ENCODE data around the gene NDUFAF3.

NDUFAF3 gene

DNA sequence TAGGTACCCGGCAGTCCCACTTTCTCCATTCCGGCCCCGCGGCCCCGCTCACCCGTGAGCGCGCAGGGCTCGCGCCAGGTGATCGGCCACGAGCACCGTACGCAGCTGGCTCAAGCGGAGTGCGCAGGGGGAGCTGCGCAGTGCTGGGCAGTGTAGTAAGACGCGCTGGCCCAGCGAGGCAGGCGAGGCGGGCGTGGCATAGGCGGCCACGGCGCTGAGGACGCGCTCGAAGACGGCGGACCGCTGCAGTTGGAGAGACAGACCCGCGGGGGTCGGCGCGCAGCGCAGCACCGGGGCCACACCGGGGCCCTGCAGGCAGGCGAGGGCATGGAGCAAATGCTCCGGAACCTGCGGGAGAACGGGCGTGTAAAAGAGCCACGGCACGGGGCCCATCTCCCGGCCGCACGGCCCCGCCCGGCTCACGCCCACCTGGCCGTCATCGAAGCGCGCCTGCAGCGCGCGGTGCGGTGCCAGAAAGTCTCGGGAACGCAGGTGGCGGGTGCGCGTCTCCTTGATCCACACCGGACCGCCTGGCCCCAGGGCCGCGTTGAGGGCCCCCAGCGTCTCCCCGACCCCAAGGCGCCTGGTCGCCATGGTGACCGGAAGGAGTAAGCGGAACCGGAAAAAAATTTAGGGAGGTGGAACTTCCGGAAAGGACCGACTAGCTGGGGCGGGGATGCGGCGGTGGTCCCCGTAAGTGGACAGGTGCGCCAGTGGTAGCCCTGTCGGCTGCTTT is 3.8 kb upstream of the NDUFAF3 start, which contains the start of gene DALRD3:
DALRD3 (minus strand) TSS at position 610 of the 736 bp plus-strand sequence; CDS start at position 594, 16 bp downstream.
- DNase-seq (ENCODE audit: low spot score) = peak; percentile 58

DNA sequence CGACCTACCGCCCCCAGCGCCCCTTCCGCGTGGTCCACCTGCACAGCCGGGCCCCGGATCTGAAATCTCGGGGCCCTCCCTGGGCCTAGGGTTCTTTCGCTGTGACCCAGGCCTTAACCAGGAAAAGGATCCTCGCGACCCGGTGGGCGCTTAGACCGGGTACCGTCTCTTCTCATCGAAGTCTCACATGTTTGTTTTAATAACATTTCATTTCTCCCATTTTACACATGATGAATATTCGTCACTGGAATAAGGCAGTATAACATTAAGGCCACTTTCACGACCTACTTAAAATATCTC is 3.3 kb upstream of the NDUFAF3 start:
- DNase-seq (ENCODE audit: low spot score) = no peak

DNA sequence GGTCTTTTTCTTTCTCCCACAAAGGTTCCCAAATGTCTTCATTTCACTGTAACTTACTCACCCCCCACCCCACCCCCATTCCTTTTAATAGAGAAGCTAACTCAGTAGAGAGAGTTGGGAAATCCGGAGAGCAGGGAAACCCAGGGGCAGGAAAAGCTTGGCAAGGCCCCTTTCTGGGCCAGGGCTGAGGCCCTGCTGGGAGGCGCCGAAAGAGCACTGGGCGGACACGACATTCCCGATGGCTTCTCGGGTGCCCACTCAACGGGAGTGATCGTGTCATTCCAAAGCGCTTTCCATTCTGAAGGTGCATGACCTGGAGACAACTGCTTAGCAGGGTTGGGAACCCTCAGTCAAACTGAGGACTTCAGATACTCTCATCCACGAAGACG is 2.0 kb upstream of the NDUFAF3 start:
- DNase-seq (ENCODE audit: low spot score) = no peak

DNA sequence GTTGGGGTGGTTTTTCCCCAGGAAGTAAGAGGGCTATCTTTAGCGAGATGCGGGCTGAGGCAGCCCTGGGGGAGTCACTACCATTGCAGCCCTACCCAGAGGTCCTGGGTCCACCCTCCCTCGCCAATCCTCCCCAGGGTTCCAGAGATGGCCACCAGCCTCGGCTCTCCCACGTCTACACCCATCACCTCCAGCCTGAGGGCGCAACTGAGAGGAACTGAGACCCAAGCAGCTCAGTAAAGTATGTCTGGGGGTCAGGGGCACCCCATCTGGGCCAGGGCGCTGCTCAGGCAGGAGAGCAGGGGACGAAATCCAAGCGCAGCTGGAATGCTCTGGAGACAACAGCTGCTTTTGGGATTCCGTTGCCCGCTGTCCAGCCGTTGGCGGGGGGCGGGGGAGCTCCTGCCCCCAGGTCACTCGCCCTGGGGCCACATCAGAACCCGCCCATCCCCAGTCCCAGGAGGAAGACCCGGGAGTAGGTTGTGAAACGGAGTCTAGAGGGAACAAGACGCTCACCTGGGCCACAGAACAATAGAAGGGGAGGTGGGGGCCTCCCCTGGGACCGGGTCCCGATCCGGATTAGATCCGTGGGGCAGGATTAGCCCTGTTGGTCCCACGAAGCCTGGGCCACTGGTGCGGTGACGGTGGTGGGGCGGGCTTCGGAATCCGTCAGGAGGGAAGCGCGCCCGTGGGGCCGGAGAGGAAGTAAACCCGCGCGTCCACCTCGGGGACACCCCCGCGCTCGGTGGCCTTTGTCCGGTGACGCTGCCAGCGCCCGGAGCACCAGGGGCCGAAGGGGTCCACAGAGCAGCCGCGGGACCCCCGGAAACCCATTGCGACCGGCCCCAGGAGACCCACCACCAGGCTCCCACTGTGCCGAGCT is 1.4 kb upstream of the NDUFAF3 start:
- DNase-seq (ENCODE audit: low spot score) = peak; percentile 18

DNA sequence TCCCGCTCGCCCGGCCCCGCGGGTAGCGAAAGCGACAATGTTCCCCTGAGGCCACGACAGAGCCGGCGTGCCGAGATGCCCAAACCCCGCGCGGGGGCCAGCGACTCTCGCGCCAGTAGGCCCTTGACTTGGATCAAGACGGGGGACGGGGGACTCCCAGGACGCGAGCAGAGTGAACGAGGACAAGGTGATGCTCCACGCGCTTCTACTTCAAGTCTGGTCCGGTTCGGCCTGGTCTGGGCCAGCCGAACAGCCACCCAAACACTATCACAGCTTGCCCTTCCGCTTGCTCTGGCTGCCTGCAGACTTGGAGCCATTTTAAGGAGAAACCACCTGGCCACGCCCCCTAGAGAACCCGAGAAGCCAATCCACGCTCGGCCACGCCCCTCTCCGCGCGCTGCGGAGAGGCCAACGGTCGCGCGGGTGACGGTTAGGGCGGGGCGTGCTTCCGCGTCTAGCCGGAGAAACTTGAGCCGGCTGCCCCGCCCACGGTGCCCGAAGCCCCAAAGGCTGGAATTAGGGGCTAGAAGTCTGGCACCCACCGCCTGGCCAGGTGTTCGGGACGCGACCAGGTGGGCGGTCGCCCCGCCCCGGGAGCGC is 608 bp upstream of the NDUFAF3 start:
- peak; percentile 98 for DNase-seq (ENCODE audit: low spot score)

DNA sequence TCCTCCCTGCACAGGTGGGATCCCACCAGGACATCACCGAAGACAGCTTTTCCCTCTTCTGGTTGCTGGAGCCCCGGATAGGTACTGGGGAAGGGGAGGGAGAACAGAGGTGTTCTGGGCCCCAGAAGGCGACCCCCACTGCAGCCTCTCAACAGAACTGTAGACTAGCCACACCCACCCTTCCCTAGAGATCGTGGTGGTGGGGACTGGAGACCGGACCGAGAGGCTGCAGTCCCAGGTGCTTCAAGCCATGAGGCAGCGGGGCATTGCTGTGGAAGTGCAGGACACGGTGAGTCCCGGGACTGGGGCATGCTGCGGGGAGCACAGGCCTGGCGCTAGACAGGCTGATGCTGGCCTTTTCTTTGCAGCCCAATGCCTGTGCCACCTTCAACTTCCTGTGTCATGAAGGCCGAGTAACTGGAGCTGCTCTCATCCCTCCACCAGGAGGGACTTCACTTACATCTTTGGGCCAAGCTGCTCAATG is 809 bp downstream of the NDUFAF3 start:
- DNase-seq (ENCODE audit: low spot score) = no peak

DNA sequence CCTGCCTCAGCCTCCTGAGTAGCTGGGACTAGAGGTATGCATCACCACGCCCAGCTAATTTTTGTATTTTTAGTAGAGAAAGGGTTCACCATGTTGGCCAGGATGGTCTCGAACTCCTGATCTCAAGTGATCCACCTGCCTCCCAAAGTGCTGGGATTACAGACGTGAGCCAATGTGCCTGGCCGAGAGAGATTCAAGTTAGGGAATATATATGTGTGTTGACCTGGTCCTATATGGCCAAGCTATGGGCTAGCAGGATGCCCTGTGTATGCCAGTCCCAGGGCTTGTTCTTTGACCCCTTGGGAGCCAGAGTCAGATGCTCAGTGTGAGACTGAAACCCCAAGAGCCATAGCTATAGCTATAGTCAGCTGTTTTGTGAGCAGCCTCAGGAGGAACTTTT is 1.9 kb downstream of the NDUFAF3 start:
- no peak for DNase-seq (ENCODE audit: low spot score)

DNA sequence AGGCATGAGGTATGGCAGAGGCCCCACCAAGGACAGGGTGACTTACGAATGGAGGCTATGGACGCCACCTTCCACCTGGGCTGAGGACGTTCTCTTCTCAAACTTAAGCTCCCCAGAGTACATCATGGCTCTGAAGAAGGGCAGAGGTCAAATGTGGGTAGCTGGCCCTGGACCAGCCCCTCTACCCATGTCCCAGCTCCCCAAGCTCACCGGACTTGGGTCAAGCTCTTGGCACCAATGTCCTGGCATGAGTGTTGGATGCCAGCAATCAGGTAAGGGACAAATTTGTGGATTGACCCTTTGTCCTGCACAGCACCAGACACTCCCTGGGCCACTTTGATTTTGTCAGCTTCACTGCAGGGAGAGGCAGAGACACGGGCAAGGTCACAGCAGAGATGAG is 2.5 kb downstream of the NDUFAF3 start:
- DNase-seq (ENCODE audit: low spot score) = no peak

DNA sequence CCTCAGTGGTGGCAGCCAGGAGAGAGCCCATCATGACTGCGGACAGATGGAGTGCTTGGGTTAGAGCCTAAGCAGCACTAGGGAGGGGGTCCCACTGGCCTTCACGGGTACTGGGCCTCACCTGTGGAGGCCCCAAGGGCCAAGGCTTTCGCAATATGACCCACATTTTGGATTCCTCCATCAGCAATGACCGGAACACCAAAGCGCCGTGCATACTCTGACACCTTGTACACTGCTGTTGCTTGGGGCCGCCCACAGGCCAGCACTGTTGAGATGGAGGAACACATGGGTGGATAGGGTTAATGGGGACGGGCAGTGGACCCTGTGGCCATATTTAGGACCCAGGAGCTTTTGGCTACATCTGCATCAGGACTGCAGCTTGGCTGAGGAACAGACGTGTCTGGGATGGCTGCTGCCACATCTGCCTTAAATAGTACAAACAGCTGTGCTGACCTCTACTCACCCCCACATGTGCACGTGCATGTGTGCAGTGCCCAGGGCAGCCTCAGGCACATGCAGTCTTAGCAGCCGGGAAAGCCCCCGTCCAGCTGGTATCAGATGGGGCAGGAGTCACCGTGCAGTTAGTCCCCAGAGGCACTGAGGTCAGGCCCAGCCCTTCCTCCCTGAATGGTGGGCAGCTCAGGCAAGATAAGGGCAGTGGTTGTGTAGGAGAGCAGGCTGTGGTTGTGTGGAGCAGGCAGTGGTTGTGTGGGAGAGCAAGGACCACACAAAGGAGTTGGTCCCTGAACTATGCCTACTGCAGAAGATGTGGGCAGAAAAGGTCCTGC is 3.3 kb downstream of the NDUFAF3 start:
- no peak for DNase-seq (ENCODE audit: low spot score)

DNA sequence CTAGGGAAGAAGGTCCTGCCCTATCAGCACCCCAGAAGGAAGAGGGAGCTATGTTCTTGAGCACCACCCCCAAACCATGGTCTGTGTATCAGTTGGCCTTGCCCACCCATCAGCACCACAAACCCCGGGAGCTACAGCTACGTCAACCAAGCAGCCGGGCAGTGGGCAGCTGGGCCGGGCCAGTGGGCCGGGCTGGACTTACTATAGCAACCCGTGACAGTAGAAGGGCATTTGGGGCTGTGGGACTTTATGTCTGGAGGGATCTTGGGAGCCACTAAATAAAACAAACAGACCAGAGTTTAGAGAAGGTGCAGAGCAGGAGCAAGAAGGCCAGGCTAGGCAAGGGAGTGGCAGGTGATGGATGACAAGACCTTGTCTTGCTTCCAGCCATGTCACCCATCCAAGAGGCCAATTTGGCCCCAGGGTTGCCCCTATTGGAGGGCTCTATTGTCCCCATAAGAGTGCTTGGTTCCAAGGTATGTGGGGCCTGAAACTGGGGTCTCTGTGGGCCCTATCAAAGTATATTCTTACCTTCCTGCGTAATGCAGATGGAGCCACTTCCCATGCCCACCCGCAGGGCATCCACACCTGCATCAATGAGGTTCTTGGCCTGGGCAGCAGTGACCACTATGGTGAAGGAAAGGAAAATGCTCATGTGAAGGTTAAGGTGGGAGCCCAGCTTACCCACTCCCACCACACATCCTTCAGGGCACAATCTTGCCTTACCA is 4.0 kb downstream of the NDUFAF3 start:
- DNase-seq (ENCODE audit: low spot score) = no peak

DNA sequence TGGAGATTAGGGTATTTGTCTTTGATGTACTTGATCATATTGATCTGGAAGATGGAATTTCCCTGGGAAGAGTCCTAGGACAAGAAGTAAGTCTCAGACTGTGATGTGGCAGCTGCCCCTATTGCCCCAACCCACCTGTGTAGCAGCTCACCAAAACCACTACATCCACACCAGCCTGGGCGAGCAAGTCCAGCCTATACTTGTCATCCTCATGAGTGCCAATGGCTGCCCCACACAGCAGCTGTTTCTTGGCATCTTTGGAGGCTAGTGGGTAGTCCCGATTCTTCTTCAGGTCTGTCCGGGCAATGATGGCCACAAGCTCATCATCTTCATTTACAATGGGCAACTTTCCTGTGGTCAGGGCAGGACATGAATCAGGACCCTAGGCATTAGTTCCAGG is 4.6 kb downstream of the NDUFAF3 start:
- no peak for DNase-seq (ENCODE audit: low spot score)

DNA sequence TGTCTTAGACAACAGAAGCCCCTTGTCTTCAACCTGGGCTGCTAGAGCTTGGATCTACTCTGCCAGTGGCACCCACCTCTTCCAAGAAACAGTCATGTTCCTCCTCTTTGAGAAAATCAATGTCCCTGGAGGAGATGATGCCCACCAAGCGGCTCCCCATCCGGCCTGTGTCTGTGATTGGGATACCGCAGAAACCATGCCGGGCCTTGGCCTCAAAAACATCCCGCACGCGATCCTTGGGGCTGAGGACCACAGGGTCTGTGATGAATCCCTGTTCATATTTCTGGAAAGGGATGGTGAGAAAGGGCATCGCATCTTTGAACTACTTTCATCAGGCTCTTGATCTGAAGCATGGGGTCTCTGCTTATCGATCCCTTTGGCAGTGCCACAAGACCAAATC is 5.7 kb downstream of the NDUFAF3 start:
- DNase-seq (ENCODE audit: low spot score) = no peak

DNA sequence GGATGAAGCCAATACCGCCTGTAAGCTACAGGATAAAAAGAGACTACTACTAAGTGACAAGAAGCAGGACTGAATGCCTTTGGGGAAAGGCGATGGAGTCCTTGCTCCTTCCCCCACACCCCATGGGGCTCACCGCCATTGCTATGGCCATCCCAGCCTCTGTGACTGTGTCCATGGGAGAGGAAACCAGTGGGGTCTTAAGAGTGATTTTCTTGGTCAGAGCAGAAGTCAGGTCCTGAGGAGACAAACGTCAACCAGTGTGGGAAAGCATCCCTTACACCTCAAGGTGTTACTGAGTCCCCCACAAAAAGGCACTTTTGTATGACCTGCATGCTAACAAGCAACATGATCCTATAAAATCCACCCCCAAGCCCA is 6.4 kb downstream of the NDUFAF3 start:
- DNase-seq (ENCODE audit: low spot score) = no peak

DNA sequence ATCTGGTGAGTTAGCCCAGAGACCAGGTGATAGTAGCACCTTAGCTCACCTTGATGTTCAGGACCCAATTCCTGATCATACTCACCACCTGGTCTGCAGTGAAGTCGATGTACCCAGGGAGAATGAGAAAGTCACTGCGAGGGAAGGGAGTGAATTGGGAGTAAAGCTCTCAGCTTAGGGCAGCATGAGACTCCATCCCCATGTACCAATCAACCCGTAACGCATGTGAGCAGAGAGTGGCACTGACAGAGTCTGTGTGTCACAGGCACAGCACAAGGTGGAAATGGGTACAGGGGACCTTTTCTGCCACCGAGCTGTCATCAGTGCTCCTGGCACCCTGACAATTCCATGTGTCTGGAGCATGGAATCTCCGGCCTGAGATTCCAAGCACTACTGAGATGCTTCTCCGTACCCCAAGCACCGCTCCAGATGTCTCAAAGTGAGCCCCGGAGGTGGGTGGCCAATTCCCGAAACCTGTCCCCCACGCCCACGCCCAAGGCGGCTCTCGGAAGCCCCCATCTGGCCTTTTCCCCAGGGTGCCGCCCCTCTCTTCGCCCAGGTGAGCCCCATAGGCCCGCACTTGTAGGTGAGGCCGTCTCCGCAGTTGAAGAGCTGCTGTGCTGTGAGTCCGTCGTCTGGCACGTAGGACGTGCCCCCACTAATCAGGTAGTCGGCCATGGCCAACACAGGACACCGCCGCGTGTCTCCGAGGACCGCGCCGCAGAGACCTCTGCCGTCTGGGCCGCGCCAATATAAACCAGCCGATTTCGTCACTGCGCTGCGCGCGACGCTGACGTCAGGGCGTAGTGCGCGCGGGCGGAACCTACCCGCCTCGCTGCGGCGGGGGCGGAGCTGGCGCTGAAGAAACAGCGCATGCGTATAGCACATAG is 7.0 kb downstream of the NDUFAF3 start, which contains the start of gene IMPDH2:
IMPDH2 (minus strand) TSS at position 726 of the 890 bp plus-strand sequence; CDS start at position 678, 48 bp downstream.
- peak; percentile 95 for DNase-seq (ENCODE audit: low spot score)

DNA sequence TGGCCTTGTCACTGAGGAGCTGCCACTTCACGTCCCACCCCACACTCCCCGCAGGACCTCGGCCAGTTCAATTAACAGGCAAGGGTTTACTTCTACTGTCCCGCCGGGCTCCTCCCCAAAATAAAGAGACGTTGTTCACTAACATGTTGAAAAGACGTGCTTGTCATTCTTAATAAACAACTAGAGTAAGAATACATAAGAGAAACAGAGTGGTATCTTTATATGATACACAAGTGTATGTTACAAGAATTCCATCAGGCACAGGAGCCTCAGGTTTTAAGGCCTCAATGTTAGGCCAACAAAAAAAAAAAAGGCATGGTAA is 7.6 kb downstream of the NDUFAF3 start:
- DNase-seq (ENCODE audit: low spot score) = no peak

DNA sequence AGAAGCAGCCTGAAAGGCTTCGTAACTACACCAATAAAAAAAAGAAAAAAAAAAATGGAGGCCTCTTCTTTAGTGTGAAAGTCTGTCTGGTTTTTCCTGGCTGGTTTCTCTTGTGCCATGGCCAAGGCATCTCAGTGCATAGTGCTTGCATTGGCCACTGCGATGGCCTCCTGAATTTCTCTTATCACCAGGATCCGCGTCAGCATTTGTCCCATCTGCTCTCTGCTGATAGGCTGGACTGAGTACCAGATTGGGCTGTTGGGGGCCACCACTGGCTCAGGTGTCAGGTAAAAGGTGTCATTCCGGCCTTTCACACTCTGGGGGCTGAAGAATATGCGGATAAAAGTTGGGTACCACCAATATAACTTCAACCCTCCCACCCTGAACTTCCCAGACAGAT is 8.4 kb downstream of the NDUFAF3 start:
- no peak for DNase-seq (ENCODE audit: low spot score)

DNA sequence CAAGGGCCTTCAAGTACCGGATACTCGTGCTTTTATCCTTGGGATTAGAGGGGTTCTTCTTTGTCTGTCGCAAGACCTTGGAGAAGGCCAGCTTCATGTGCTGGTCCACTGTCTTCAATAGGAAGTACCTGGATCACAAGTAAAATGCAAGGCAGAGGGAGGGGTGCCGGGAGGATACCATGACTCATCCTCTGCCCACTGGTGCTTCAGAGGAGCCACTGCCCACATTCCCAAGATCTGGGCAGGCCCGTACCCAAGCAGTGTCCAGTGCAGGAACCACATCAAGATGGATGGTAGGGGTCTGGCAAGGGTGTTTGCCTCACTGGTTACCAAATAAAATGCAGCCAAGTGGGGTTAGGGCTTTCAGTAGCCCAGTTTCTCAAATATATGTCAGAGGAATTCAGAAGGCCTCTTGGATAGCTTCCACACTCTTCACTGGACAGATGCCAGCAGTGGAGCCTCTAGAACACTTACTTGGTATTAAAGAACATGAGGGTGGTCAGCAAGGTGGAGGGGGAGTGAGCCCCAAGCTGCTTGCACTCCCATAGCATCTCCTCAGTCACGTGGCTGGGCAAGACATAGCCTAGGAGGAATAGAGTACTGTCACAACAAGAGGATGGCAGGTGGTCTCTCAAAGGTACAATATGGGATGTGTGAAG is 10.9 kb downstream of the NDUFAF3 start:
- DNase-seq (ENCODE audit: low spot score) = no peak

DNA sequence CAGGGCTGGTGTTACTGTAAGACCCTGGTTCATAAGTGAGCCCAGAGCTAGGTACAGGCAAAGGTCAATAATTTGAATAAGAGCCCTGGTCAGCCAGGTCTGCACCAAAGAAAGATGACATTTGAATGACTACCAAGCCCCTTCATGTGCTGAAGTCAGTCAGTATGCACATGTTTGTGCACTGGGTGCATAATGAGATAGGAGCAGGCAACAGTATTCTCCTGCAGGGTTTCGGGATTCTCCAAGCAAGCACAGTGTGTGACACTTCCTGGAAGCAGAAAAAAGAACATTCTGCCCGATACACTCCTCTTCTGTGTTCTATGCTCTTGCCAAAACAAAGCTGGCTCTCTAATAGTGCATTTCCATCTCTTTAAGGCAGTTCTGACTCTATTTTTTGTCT is 12.7 kb downstream of the NDUFAF3 start:
- no peak for DNase-seq (ENCODE audit: low spot score)

DNA sequence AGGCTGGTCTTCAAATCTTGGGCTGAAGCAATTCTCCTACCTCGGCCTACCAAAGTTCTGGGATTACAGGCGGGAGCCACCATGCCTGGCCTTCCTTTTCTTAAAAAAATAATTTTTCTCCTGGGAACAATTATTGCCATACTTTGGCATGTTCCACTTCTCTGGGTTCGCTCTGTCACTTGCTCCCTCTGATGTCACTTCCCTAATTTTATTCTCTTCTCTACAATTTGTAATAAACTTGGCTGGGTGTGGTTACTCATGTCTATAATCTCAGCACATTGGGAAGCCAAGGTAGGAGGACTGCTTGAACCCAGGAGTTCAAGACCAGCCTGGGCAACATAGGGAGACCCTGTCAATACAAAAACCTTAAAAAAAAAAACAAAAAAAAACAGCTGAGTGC is 13.4 kb downstream of the NDUFAF3 start:
- DNase-seq (ENCODE audit: low spot score) = no peak

DNA sequence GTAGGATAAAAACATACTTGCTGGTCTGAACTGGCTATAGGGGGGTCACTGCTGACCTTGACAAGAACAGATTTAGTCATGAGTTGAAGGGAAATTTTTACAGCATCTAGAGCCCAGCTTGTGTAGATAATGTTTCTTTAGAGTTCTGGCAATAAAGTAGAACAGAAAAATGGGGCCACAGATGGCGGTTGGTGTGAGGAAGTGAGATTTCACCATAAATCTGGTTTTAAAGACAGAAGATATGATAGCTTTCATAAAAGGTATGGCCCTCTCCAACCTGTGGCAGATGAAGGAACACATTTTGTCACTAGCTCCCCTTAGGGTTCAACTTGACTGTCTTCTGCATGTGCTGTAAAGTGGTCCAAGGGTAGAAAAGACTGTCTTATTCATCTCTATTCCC is 31.6 kb downstream of the NDUFAF3 start:
- DNase-seq (ENCODE audit: low spot score) = no peak

All from CD4-positive, alpha-beta T cell treated with Interleukin-2 at 100 ng/mL for 4 hours (primary cell).